ENCODE results near the gene ASIC5.
A peak's percentile ranks its signal among the peaks of the same experiment; 100 is the strongest.

ASIC5 gene

DNA sequence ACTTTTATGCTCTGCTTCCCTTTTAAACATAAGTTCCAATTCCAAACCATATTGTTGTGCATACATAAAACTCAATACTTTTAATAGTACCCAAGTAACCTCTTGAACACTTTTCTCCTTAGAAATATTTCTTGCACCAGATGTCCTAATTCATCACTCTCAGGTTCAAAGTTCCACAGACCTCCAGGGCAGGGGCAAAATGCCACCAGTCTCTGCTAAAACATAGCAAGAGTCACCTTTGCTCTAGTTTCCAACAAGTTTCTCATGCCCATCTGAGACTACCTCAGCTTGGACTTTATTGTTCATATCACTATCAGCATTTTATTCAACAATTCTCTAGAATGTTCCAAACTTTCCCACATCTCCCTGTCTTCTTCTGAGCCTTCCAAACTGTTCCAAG is 13.7 kb upstream of the ASIC5 start:
- no peak for DNase-seq

DNA sequence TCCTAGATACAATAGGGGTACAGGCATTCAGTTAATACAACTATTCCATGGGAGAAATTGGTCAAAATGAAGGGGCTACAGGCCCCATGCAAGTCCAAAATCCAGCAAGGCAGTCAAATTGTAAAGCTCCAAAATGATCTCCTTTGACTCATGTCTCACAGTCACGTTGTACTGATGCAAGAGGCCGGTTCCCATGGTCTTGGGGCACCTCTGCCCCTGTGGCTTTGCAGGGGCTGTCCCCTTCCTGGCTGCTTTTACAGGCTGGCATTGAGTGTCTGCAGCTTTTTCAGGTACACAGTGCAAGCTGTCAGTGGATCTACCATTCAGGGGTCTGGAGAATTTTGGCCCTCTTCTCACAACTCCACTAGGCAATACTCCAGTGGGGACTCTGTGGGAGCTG is 12.5 kb upstream of the ASIC5 start:
- no peak for DNase-seq

DNA sequence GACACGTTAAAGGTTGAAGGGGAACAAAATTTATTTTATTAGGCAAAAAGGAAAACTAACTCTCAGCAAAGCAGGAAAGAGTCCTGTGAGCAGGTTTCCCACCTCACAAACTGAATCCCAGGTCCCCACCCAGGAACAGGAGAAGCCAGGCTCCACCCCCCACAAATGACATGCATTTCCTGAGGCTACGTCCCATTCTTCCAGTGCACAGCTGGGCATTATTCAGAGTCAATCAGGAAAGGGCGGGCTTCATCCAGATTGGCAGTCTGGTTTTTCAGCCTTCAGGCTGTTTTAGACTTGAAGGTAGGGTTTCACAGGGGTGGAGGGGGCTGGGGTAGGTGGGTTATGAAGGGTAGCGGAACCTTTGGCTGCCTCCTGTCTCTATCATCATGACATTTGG is 11.9 kb upstream of the ASIC5 start:
- DNase-seq: no peak

DNA sequence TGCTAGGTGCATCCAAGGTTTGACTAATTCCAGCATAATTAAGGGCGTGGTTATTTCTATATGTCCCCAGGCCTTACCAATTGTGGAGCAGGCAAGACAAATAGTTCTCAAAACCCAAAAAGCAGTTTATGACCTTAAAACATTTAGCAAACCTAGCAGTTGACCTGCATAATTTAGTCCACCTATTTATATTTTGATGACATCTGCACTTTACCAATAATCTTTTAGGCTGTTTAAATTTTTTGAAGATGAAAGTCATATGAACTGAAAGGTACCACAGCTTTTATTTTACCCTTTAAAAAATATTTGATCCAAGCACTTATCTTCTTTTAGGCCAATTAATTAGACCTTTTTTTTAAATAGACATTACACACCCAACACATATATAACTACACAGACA is 9.8 kb upstream of the ASIC5 start:
- DNase-seq: no peak

DNA sequence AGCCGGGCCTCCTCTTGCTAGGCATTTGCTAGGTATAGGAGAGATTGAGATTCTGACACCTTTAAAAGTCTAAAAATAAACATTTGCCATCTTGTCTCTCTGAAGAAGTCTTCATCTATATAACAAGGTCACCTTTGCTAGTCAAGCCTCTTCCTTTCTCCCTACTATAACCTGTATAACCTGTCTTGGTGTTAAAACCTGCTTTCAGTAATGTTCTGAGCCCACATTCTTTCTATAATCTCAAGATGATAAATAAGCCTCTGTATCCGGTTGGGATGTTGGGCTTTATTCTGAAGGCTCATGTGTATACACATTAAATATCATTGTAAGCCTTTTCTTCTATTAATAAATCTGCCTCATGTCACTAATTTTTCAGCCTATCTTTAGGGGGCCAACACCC is 10.2 kb downstream of the ASIC5 start:
- no peak for DNase-seq

DNA sequence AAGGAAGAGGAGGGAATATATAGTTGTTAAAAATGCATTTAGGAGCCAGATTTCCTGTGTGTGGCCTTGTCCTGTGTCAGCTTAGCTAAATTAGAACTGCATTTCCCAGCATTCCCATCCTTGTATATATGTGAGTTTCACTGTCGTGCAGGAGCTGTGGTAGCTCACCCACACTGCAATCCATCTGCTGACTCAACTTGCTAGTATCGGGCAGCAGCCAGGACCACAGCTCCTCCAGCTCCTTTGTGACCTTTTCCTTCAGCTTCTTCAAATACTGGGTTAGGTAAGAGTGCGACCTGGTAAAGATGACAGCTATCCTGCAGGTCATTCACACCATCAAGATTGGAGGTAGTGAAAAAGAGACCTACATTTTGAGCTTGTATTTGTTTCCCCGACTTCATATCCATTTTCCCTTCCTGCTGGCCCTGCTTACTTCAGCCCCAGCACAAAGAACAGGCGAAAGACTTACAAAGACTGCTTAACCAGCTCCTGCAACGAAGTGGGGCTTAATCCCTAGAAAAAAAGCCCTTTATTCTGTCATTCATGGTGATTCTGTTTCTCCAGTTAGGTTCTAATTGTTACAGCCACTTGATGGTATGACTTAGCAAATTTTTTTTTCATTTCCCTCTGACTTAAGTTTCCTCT is 11.4 kb downstream of the ASIC5 start:
- DNase-seq: peak; percentile 3

DNA sequence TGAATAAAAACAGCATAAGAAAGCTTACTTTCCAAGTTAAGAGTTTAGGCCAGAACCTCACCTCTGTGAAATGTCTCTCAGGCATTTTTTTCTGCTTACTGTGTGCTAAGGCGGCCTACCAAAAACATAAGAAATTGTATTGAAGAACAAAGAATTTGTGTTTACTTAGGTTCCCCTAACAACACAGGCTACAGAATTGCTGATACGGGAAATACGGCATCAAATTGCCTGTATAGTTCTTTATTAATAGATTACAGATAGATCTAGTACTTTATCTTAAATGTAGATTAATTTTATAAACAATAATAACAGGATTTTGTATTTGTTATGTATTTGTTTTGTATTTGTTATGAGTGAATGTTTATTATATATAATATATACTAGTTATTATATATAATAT is 12.9 kb downstream of the ASIC5 start:
- DNase-seq: no peak

DNA sequence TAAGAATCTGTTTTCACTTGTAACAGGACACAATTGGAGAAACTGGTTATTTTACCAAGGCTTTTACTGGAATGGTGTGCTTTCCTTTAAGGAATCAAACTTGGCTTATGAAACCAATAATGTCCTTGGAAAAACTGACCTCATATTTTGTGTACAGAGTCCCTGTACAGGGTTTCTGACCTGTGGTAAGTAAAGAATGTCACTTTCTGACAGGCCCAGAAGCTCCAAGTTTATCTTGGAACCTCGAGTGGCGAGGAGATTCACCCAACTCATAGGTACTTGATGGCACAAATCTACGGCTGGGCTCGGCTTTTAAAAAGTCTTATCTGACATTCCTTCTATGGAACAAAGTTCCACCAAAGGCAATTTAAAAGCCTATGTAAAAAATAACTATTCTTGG is 17.0 kb downstream of the ASIC5 start:
- no peak for DNase-seq

DNA sequence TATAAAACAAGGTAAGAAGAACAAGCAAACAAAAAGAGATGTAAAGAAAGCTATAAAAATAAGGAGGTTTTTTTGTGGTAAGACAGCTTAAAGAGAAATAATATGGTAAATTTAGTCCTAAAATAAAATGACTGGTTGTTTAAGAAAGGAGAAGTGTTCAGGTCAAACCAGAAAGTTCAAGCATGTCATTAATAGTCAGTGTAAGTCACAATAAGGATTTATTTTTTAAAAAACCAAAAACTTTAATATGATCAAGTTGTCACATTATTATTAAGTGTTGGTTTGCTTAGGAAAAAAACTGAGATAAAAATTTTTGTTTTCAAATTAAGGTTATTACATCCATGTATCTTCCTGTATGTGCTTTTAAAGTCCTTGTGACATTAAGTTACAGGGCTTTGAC is 19.1 kb downstream of the ASIC5 start:
- DNase-seq: no peak

DNA sequence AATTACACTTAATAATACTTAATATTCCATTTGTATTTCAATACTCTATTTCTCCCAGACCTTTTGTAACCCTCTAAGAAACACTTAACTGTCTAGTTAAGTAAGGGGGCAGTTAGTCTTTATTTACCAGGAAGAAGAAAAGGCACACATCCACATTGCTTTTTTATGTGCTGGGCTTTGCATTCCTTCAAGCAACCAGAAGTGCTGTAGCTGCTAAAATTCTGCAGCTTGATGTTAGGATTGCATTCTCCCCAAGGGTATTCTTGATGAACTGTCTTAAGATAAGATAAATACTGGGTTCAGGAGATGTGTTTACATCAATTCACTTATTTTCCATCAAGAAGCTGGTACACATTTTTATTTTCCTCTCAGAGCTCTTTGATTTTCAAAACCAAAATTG is 24.0 kb downstream of the ASIC5 start:
- DNase-seq: no peak

DNA sequence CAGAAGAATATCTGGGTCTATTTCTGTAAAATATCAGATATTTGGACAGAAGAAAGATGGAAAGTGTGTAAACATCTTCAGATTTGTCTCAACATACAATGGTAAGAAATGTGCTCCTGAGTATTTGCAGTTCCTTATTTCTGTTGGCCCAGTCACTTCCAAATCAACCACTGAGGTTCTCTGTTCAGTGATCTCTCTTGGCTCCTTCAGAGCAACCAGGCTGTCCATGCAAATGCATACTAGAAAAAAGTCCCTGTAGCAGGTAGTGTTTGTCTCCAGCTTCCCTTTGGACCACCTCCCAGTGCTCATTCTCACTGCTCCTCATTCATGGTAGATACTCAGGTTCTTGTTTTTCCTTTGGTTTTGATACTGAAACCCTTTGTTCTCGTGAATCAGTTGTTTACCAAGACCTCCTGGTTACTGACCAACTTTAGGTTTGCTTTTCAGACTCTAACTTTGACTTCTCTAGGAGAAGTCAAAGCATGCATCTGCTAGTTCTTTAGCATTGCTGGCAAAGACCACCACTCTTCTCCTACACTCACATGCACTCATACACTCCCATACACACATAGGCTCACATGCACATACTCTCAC is 28.8 kb downstream of the ASIC5 start:
- no peak for DNase-seq

DNA sequence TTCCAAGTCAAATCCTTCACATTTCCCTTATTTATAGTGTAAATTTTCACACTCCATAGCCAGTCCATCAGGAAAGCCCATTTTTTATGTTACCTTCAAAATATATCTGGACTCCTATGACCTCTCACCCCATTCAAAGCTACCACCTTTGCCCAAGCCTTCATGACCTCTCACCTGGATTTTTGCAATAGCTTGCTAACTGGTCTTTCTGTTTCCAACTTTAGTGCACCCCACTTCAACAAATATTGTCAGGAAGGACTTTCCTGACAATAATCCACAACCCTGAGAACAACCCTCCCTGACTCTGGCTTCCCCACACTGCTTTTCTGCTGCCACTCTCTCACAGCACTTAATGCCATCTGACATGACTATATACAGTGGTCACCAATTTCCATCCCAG is 33.4 kb downstream of the ASIC5 start:
- no peak for DNase-seq

DNA sequence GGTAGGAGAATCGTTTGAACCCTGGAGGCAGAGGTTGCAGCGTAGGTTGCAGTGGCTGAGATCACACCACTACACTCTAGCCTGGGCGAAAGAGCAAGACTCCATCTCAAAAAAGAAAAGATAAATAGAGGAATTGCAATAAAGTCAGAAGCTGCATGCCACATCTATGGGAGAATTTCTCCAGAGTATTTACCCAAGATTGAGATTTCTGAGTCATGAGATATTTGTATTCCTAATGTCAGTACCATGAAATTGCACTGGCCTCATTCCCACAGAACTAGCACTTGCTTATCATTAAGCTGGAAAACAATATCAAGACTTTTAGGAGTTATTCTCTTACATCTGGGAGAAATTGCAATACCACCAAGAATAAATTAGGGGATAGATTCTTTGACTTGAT is 37.4 kb downstream of the ASIC5 start:
- DNase-seq: peak; percentile 38

DNA sequence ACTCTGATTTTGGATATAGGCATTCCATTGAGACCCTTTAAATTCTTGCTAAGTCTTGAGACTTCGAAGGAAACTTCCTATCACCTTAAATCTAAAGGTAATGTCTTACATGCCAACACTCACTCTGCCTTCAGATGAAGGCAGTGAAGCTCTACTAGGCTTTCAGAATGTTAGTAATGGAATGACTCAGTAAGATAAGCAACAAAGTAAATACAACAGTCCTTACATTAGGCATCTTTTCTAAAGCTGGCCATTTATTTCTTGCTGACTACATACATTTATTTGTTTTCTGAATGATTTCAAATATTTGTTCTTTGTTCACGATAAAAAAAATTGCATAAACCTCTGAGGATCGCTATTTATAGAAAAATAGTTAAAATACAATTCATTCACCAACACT is 43.5 kb downstream of the ASIC5 start:
- DNase-seq: no peak

DNA sequence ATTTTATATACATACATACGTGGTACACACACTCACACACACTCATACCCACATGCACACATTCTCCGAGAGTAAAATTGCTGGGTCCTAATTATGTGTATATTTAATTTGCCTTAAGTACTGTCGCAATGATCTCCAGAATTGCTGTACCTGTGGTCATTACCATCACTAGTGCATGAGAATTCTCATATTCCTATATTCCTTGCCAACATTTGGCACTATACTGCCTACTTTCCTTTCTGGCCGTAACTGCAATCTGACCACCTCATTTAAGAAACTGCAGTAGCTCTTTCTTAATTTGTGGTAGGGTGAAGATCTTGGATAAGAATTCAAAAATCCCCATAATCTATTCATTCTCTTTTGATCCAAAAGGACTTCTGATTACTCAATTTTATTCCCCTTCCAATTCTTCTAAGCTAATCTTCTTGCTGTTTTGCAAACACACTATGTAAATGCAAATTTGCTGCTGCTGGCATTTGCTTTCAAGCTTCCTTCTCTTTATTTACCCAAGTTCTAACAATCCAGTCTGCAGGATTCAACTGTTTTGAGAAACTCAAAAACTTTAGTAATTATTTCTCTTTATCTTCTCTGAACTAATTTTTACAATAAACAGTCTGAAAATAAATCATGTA is 45.1 kb downstream of the ASIC5 start:
- no peak for DNase-seq

DNA sequence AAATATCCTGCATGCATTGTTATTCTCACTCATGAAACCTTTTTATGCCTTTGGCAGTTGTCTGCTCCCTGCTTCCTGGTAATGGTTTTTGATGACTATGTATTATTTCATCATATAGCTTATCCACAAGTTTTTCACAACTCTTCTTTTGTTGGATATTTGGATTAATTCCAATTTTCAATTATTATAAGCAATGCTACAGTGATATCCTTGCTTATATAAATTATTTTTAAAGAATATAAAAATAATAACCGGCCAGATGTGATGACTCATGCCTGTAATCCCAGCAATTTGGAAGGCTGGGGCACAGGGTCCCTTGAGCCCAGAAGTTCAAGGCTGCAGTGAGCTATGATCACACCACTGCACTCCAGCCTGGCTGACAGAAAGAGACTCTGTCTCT is 47.0 kb downstream of the ASIC5 start:
- peak; percentile 40 for DNase-seq

DNA sequence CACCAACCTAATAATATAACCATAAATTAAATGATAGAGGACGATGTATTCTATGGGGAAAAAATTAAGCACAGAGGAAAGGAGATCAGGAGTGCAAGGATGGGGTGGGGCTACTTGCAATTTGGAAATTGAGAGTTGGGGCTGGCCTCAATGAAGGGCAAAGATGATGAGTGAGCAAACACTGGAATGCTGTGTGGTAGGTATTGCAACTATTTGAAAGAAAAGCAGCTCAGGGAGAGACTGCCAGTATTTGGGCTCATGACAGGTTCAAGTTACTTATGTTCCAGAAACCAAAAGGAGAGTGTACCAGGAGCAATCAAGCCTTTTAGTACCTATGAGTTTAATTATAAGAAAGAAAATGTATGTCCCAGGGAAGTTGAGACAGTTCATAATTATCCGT is 47.4 kb downstream of the ASIC5 start:
- DNase-seq: no peak

DNA sequence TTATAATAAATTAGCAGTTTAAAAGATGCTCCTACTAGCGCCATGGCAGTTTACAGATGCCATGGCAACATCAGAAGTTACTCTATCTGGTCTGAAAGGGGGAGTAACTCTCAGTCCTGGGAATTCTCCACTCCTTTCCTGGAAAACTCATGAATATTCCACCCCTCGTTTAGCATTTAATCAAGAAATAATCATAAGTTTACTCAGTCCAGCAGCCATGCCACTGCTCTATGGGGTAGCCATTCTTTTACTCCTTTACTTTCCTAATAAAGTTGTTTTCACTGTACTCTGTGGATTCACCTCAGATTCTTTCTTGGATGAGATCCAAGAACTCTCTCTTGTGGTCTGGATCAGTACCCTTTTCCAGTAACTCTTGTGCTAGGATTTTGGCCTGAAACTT is 55.0 kb downstream of the ASIC5 start:
- no peak for DNase-seq

DNA sequence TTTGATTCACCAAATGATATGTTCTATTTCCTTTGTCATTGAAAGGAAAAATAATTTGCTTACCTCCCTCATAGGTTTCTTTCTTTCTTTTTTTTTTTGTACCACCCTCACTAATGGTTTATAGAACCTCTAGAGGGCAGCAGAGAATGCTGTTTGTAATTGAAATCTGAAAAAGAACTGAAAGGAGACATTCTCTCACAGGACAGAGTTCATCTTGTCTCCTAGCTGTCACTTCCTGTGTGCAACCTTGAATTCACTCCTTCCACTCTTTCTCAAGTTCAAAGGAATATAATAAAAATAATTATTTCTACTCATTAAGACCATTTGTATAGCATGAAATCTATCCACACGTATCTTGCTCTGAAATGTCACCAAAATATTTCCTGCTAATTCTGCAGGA is 56.2 kb downstream of the ASIC5 start:
- peak; percentile 86 for DNase-seq

DNA sequence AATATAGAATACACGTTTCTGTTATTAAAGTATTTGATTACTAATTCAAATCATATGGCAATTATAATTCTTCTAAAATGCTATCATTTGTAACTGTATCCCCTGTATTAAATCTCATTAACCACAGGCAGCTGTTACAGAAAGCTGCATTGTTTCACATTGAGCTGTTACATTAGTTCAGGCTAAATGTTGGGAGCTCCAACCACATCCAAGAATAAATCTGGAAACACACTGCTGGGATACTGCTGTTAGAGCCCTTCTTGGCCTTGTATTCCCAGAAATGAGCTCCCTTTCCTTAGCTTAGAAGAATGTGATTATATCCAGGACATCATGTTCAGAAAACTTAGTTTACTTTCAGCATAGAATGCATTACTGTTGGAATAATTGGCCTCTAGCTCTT is 59.1 kb downstream of the ASIC5 start:
- peak; percentile 75 for DNase-seq

DNA sequence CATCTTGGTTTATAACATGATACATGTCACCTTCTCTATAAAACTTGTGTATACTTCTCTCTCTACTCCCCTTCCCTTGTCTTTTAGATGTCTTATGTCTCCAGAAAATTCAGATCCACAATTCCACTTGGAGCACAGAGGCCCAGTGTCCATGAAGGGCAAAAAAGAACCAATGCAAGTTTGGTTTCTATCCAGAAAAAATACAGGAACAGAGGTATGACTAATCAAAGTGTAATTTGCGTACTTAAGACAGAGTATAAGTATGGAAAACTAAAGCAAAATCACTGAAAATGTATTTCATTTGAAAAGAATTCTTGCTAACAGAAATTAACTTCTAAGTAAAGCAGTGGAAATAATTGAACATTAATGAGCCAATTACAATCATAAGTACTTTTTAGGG is 61.1 kb downstream of the ASIC5 start:
- DNase-seq: peak; percentile 70

DNA sequence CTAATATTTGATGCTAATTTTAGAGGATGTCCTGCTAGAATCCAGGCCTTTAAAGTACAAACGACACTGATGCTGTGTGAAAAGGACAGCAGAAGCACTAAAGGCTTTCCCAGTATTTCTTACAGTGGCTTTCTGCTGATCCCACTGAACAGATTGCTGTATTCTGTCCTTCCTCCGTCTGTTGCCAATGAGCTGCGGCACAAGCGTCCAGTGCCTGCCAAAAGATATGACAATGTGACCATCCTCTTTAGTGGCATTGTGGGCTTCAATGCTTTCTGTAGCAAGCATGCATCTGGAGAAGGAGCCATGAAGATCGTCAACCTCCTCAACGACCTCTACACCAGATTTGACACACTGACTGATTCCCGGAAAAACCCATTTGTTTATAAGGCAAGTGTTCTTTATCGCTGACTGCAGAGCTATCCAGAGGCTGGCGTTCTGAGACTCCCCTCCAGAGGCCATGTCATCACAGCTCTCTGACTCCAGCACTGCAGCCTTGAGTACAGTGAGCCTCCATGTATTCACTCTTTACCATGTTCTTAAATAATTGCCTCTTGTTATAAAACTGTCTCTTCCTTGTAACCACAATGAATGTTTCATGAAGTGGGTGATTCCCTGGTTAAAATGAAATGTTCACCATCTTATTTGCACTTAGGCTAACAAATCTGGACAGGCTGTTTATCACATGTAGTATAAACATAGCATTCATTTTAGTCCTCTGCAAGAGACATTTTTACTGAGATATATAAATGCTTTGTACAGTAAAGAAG is 63.7 kb downstream of the ASIC5 start:
- no peak for DNase-seq

DNA sequence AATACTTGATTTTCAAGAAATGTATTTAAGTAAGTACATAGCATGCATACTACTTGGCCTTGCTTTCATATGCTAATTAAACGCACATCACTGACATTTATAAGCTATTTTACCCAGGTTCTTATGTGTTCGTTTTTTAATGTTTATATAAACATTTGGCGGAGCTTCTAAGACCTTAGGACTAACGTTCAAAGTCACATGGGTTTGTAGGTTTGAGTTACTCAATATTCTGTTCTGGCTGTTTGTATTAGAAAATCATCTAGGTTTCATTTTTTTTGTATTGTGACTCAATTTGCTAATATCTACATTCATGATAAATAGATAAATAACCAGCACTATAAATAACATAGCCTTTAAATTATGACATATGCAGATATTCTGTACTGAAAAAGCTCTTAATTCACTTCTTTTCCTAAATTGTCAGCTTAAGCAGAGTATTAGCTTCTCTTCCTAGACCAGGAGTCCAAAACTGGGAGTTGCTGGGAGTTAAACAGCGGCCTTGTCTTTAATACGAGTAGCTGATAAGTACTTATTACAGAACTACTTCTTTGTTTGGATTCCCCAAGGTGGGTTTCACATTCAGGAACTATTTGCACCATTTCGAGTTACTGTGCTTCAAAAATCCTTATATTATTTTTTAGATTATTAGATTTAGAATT is 65.3 kb downstream of the ASIC5 start:
- no peak for DNase-seq
